K562 (cell line): Measurements from ENCODE around the gene HIVEP2. TPM values are rescaled to one million over a fixed set of nuclear protein-coding genes. Genes with fewer than 3 reads are reported as not detected.

Source experiments
- ATAC-seq: fragments of 200-7000 bp; cut with Tn5 transposase; 3 replicates; pipeline ENCODE4 v1.9.1; 2020; ENCODE audit warnings: moderate library complexity
- BruUV-seq: library from RNA; stranded (reverse); fragments of 400-500 nt; replicated peaks from 2 replicates; lab custom pipeline; 2021; lab: Mats Ljungman, UMichigan
- CTCF ChIA-PET: fragments of 300-600 bp; formaldehyde crosslinking; extraction: SDS; loops from one replicate; lab custom pipeline; 2021; ENCODE audit warnings: low intra/inter-chr PET ratio; lab: Yijun Ruan, JAX
- POLR2A ChIA-PET: fragments of 300-600, 350-650 bp; sonication (Branson Sonifier 250); formaldehyde crosslinking; extraction: SDS; loops from one replicate; lab custom pipeline; 2021; ENCODE audit warnings: antibody characterized with exemption, inconsistent platforms; lab: Yijun Ruan, JAX
- DNase-seq, 4 experiments: peaks; one replicate each; pipeline versions ENCODE4 v3.0.0 to v3.0.0-alpha.2; 2011 to 2018; ENCODE audit warnings: low spot score in 3 of 4, mixed read lengths in 3 of 4; ENCODE audit errors: extremely low read depth in 1 of 4
- FAIRE-seq: peaks from 2 replicates; lab custom pipeline; 2011; peaks lifted over from hg19 to GRCh38; lab: Jason Lieb, UNC
- H2AFZ ChIP-seq: 2 replicates; pipeline ENCODE4 v1.6.0; 2011; ENCODE audit warnings: low read depth, low read length, control low read depth, inconsistent platforms
- H3K27ac ChIP-seq: fragments of 200-600 bp; 3 replicates; pipeline ENCODE4 v1.8.0; 2011; ENCODE audit warnings: low read depth, mild to moderate bottlenecking, control low read depth, inconsistent platforms, low read length, moderate library complexity, mixed read lengths; ENCODE audit errors: extremely low read depth
- H3K27me3 ChIP-seq, 2 experiments: fragments of 300-600 bp in 1 of 2; 2 replicates in 1 of 2; 3 replicates in 1 of 2; pipeline versions ENCODE4 v1.6.0 to v1.8.0; 2011; ENCODE audit warnings: inconsistent platforms in 2 of 2, low read length in 2 of 2, mild to moderate bottlenecking in 1 of 2, mixed read lengths in 1 of 2, moderate library complexity in 1 of 2; ENCODE audit not compliant: control insufficient read depth in 2 of 2, insufficient read depth in 2 of 2
- H3K36me3 ChIP-seq: fragments of 300-600 bp; 3 replicates; pipeline ENCODE4 v1.8.0; 2011; ENCODE audit warnings: mild to moderate bottlenecking, low read length, inconsistent platforms; ENCODE audit not compliant: control insufficient read depth, insufficient read depth
- H3K4me1 ChIP-seq, 2 experiments: fragments of 200-600 bp in 1 of 2; replicated peaks in 1 of 2; 2 replicates in 1 of 2; 3 replicates in 1 of 2; pipeline versions ENCODE4 v1.5.1 to v1.8.0; 2011; ENCODE audit warnings: inconsistent platforms in 2 of 2, low read length in 2 of 2, mild to moderate bottlenecking in 1 of 2, mixed read lengths in 1 of 2, moderate library complexity in 1 of 2; ENCODE audit not compliant: control insufficient read depth in 2 of 2, insufficient read depth in 2 of 2
- H3K4me2 ChIP-seq: 2 replicates; pipeline ENCODE4 v1.6.1; 2011; ENCODE audit warnings: low read length, control low read depth, inconsistent platforms, mixed read lengths; ENCODE audit not compliant: insufficient read depth
- H3K4me3 ChIP-seq: fragments of 200-600 bp; sonication (generic), shearing (Covaris generic); 2 replicates; pipeline ENCODE4 v1.5.1; 2016; ENCODE audit warnings: control low read depth, inconsistent platforms
- H3K79me2 ChIP-seq: fragments of 200-600 bp; 3 replicates; pipeline ENCODE4 v1.8.0; 2011; ENCODE audit warnings: low read length, inconsistent platforms; ENCODE audit not compliant: control insufficient read depth, insufficient read depth
- H3K9ac ChIP-seq, 2 experiments: 2 replicates each; pipeline versions ENCODE4 v1.6.0 to v1.6.1; 2011; ENCODE audit warnings: low read depth in 2 of 2, low read length in 2 of 2, control low read depth in 1 of 2, inconsistent platforms in 1 of 2, mild to moderate bottlenecking in 1 of 2, mixed read lengths in 1 of 2; ENCODE audit not compliant: insufficient read depth in 1 of 2
- H3K9me1 ChIP-seq: one replicate; pipeline ENCODE4 v1.6.0; 2011; ENCODE audit warnings: inconsistent platforms, mild to moderate bottlenecking, low read length, moderate library complexity; ENCODE audit not compliant: control insufficient read depth, insufficient read depth
- H3K9me3 ChIP-seq: replicated peaks from 2 replicates; pipeline ENCODE4 v1.5.1; 2011; ENCODE audit warnings: low read depth, low read length, inconsistent platforms; ENCODE audit not compliant: control insufficient read depth, insufficient read depth
- H4K20me1 ChIP-seq: replicated peaks from 2 replicates; pipeline ENCODE4 v1.6.1; 2011; ENCODE audit warnings: low read length, inconsistent platforms, mixed read lengths; ENCODE audit not compliant: control insufficient read depth, insufficient read depth
- CEBPB ChIP-seq: fragments of 450-650 bp; IDR thresholded peaks from 2 replicates; pipeline ENCODE4 v1.6.1; 2016; ENCODE audit warnings: missing genetic modification characterization, missing compliant biosample characterization
- CEBPG ChIP-seq, 3 experiments: fragments of 200-800 bp in 1 of 3; sonication (Bioruptor generic) in 1 of 3; sonication (generic) in 1 of 3; formaldehyde crosslinking in 1 of 3; IDR thresholded peaks in 2 of 3; conservative IDR thresholded peaks in 1 of 3; 2 replicates each; pipeline versions ENCODE4 v1.6.1 to v1.8.0; 2016 to 2022; ENCODE audit warnings: missing compliant biosample characterization in 2 of 3, missing genetic modification characterization in 2 of 3, mild to moderate bottlenecking in 1 of 3, missing genetic modification reagents in 1 of 3
- CREBBP ChIP-seq: IDR thresholded peaks from one replicate; pipeline ENCODE4 v1.6.1; 2012; ENCODE audit warnings: low read depth, mild to moderate bottlenecking, control low read depth, inconsistent platforms, low read length
- GABPB1 ChIP-seq: sonication (generic); formaldehyde crosslinking; IDR thresholded peaks from 2 replicates; pipeline ENCODE4 v1.8.0; 2022; ENCODE audit warnings: mild to moderate bottlenecking, missing genetic modification reagents
- GTF3C2 ChIP-seq: IDR thresholded peaks from 3 replicates; pipeline ENCODE4 v1.6.1; 2011; ENCODE audit warnings: borderline replicate concordance, mild to moderate bottlenecking, moderate library complexity; ENCODE audit not compliant: insufficient read length; ENCODE audit errors: extremely low read depth
- KDM2B ChIP-seq: fragments of 250-450 bp; sonication (Bioruptor Pico); IDR thresholded peaks from 2 replicates; pipeline ENCODE4 v1.8.0; 2021; ENCODE audit warnings: mild to moderate bottlenecking, moderate library complexity
- MEF2D ChIP-seq: conservative IDR thresholded peaks from 2 replicates; pipeline ENCODE4 v1.6.1; 2016; ENCODE audit warnings: low read depth, missing genetic modification characterization, missing compliant biosample characterization
- PBX2 ChIP-seq, 2 experiments: IDR thresholded peaks in 1 of 2; conservative IDR thresholded peaks in 1 of 2; 2 replicates each; pipeline ENCODE4 v1.6.1; 2016; ENCODE audit warnings: low read depth in 2 of 2, mild to moderate bottlenecking in 1 of 2, missing compliant biosample characterization in 1 of 2, missing genetic modification characterization in 1 of 2, moderate library complexity in 1 of 2
- PCBP1 ChIP-seq: fragments of 200-400 bp; formaldehyde crosslinking; IDR thresholded peaks from 2 replicates; pipeline ENCODE4 v1.6.1; 2018; ENCODE audit warnings: mild to moderate bottlenecking, low read depth, low read length; ENCODE audit not compliant: poor library complexity, severe bottlenecking
- POLR2AphosphoS2 ChIP-seq: IDR thresholded peaks from 2 replicates; pipeline ENCODE4 v1.6.1; 2012; ENCODE audit warnings: low read length, improper control_type of control experiment
- ZNF449 ChIP-seq: fragments of 250-450 bp; sonication (Bioruptor Pico); IDR thresholded peaks from 2 replicates; pipeline ENCODE4 v1.8.0; 2022; ENCODE audit warnings: moderate library complexity, mild to moderate bottlenecking, inconsistent platforms
- ZNF830 ChIP-seq: fragments of 250-450 bp; sonication (Bioruptor Pico); IDR thresholded peaks from 2 replicates; pipeline ENCODE4 v1.5.0; 2021; ENCODE audit warnings: mild to moderate bottlenecking
- WGBS: fragments of 100-300 bp; shearing (Covaris generic); methylation state at CpG from one replicate; pipeline ENCODE4 v1.1.6; 2016; ENCODE audit warnings: low coverage, mixed read lengths; ENCODE audit not compliant: insufficient coverage; ENCODE audit errors: missing lambda C conversion rate; 5-methylcytosine and 5-hydroxymethylcytosine counted together
- in situ Hi-C: fragments of 300-500 bp; cut with MboI; formaldehyde crosslinking; loops from 4 replicates; pipeline ENCODE4 v1.15.0; 2018; ENCODE audit warnings: inconsistent platforms, mixed read lengths
- intact Hi-C: fragments of 100-400 bp; cut with micrococcal nuclease; formaldehyde crosslinking; loops from 2 replicates; pipeline ENCODE4 v1.14.2; 2022
- polyA plus RNA-seq, 8 experiments: library from polyadenylated mRNA; depleted of rRNA in 4 of 8; stranded (reverse) in 5 of 8; unstranded in 3 of 8; fragments of >200 nt; fragmentation: Nextera tagmentation in 2 of 8; fragmentation: Illumina TruSeq in 1 of 8; extraction: Ambion mirVana in 2 of 8; extraction: Trizol in 1 of 8; gene quantifications; 2 replicates each; pipeline versions ENCODE4 v1.2.1 to v1.2.3, GENCODE V29; 2011 to 2014; ENCODE audit warnings: inconsistent platforms in 1 of 8, missing spikeins in 1 of 8
- total RNA-seq, 7 experiments: library from RNA; depleted of rRNA in 6 of 7; stranded (reverse); fragments of >200 nt in 6 of 7; fragmentation: Illumina TruSeq in 2 of 7; extraction: Trizol in 2 of 7; gene quantifications; 2 replicates each; pipeline versions ENCODE4 v1.2.1 to v1.2.3, GENCODE V29; 2011 to 2021; ENCODE audit warnings: low replicate concordance in 1 of 7

HIVEP2 gene
- total and polyA plus RNA-seq, 9 of the 15 experiments (the other 6 are each of a cell fraction or from before 2014, with no cell fraction given): under 0.01 to 1.2 (median 0.31) TPM

GRCh38 chr6:142867988-142868812, 76.8 kb downstream of the HIVEP2 start:
- H3K27ac ChIP-seq: no peak overlapping the region
- no peaks in the 10 kb centered on the region for H3K36me3 ChIP-seq
- no peaks in the 10 kb centered on the region for H4K20me1 ChIP-seq
- no peaks in the 10 kb centered on the region for H3K9me1 ChIP-seq
- intact Hi-C loops (no loop called here), in situ Hi-C loops (no loop called here)
- FAIRE-seq (no peak), DNase-seq (no peak), ATAC-seq (no peak)
- ChIA-PET CTCF (no interaction called here), POLR2A (interaction anchor here (1.1 kb wide), 1 partner anchor 14 kb away, joined by 3 read pairs; no protein-coding TSS in a partner anchor)
- H3K4me3 ChIP-seq: no peak overlapping the region
- no peak overlapping the region for H2AFZ ChIP-seq
- no peaks in the 10 kb centered on the region for H3K79me2 ChIP-seq
- 1% methylated on average over 5 of the region's 5 CpGs for WGBS
- no peak overlapping the region for H3K9ac ChIP-seq
- H3K27me3 ChIP-seq: no peaks in the 10 kb centered on the region; a peak in 1 of 5 replicates
- no peaks in the 10 kb centered on the region for H3K4me1 ChIP-seq
- H3K4me2 ChIP-seq: no peak overlapping the region
- no peaks in the 10 kb centered on the region for H3K9me3 ChIP-seq
- no TSS peak for BruUV-seq
- TF ChIP-seq KDM2B (CRISPR knock-in tag) (no peak), GTF3C2 (no peak), CEBPG (CRISPR knock-in tag; IDR thresholded peaks at IDR 0.05) (no peak), CEBPG (tag; conservative IDR thresholded peaks at IDR 0.05 in 1 of 2, IDR thresholded peaks at IDR 0.05 in 1 of 2) (peak in 1 of 2 experiments; percentile 57; a peak in 1 of 4 replicates), CREBBP (no peak), PCBP1 (no peak), ZNF830 (CRISPR knock-in tag) (no peak), ZNF449 (CRISPR knock-in tag) (no peak), GABPB1 (no peak), CEBPB (tag) (peak; percentile 30; the same call in 1 of the 2 replicates), MEF2D (no peak), POLR2AphosphoS2 (no peak), PBX2 (CRISPR knock-in tag; IDR thresholded peaks at IDR 0.05; ENCODE audit: low read depth) (no peak), PBX2 (tag; conservative IDR thresholded peaks at IDR 0.05; ENCODE audit: low read depth) (peak; percentile 48; the same call in 1 of the 2 replicates)
